GM10266 (cell line): ENCODE measurements around the gene SH3PXD2A.

Experiments
- DNase-seq: peaks from one replicate; pipeline ENCODE4 v3.0.0; 2012; ENCODE audit errors: extremely low spot score
- CTCF ChIP-seq: IDR thresholded peaks from 2 replicates; pipeline ENCODE4 v1.5.1; 2012; ENCODE audit warnings: mild to moderate bottlenecking, low read depth; ENCODE audit not compliant: control insufficient read depth, insufficient read depth; ENCODE audit errors: missing control alignments

The SH3PXD2A gene

GRCh38 chr10:103808780-103809179 lies 46.6 kb downstream of the SH3PXD2A start:
- no peak for TF ChIP-seq CTCF
- DNase-seq, result no peak

GRCh38 chr10:103807996-103808395 lies 47.4 kb downstream of the SH3PXD2A start:
- no peak for TF ChIP-seq CTCF
- DNase-seq, result no peak

- no peak for TF ChIP-seq CTCF
- DNase-seq, result no peak
These were observed 48.8 kb downstream of the SH3PXD2A start for GRCh38 chr10:103806395-103807187.

GRCh38 chr10:103805781-103806180 lies 49.6 kb downstream of the SH3PXD2A start:
- TF ChIP-seq CTCF, result no peak
- DNase-seq, result no peak

- no peak for DNase-seq
- TF ChIP-seq CTCF, result no peak
These were observed 50.5 kb downstream of the SH3PXD2A start for GRCh38 chr10:103804871-103805270.

GRCh38 chr10:103803941-103804340 lies 51.4 kb downstream of the SH3PXD2A start:
- TF ChIP-seq CTCF, result no peak
- DNase-seq, result no peak

GRCh38 chr10:103802637-103803353 lies 52.6 kb downstream of the SH3PXD2A start:
- no peak for DNase-seq
- TF ChIP-seq CTCF, result no peak
